ENCODE results near the gene TET3. TPM values are rescaled to one million over a fixed set of nuclear protein-coding genes. Genes with fewer than 3 reads are reported as not detected.

The TET3 gene
- total RNA-seq, 8 experiments from 2014 or later = 3.0 to 19.7 (median 12.4) TPM

- no peak for ATAC-seq (replicated peaks in 6 of 8)
- in situ Hi-C loops (cut with MboI; ENCODE audit: low pct_unique_long_range_greater_than_20kb in 2 of 9, low sequenced_read_pairs in 9 of 9, unreplicated experiment in 9 of 9) = no loop called here
- WGBS, 10 experiments = 75 to 100% (median 93%) methylated on average over 1 to 4 of the region's 18 CpGs; no CpG with 5 or more reads in 4 of the 10 experiments
- Histone ChIP-seq H3K27ac (peak overlapping the region; percentile 79 to 85), H3K4me1 (replicated peaks in 1 of 2) (peaks cover 53 to 59% of the 10 kb centered on the region in 2 donors), H3K4me3 (peak overlapping the region; percentile 50 to 88 (median 55))
These were observed 19.8 kb downstream of the TET3 start for GRCh38 chr2:74004212-74005182.

GRCh38 chr2:74005786-74006185 is 21.1 kb downstream of the TET3 start:
- peaks cover 43 to 46% of the 10 kb centered on the region in 2 donors for H3K4me1 ChIP-seq (replicated peaks in 1 of 2)
- WGBS, 10 experiments = 0 to 100% (median 86%) methylated on average over 1 to 4 of the region's 8 CpGs; no CpG with 5 or more reads in 3 of the 10 experiments
- ATAC-seq (replicated peaks in 6 of 8) = no peak
- H3K4me3 ChIP-seq = no peak overlapping the region
- in situ Hi-C loops (cut with MboI; ENCODE audit: low pct_unique_long_range_greater_than_20kb in 2 of 9, low sequenced_read_pairs in 9 of 9, unreplicated experiment in 9 of 9) = no loop called here
- no peak overlapping the region for H3K27ac ChIP-seq

- ATAC-seq (replicated peaks in 6 of 8) = no peak
- WGBS, 10 experiments = 20 to 75% (median 53%) methylated on average over 1 to 4 of the region's 7 CpGs; no CpG with 5 or more reads in 5 of the 10 experiments
These were observed 21.7 kb downstream of the TET3 start for GRCh38 chr2:74006459-74006858.

GRCh38 chr2:74007121-74007520 is 22.4 kb downstream of the TET3 start:
- in situ Hi-C loops (cut with MboI; ENCODE audit: low pct_unique_long_range_greater_than_20kb in 2 of 9, low sequenced_read_pairs in 9 of 9, unreplicated experiment in 9 of 9) = no loop called here
- peaks cover 29 to 33% of the 10 kb centered on the region in 2 donors for H3K4me1 ChIP-seq (replicated peaks in 1 of 2)
- WGBS, 10 experiments = 0 to 79% (median 40%) methylated on average over 1 to 4 of the region's 4 CpGs; no CpG with 5 or more reads in 1 of the 10 experiments

More at GRCh38 chr2:74006459-74006858, 21.7 kb downstream of the TET3 start:
- H3K4me3 ChIP-seq = no peak overlapping the region
- in situ Hi-C loops (cut with MboI; ENCODE audit: low pct_unique_long_range_greater_than_20kb in 2 of 9, low sequenced_read_pairs in 9 of 9, unreplicated experiment in 9 of 9) = no loop called here
- H3K4me1 ChIP-seq (replicated peaks in 1 of 2) = peaks cover 36 to 39% of the 10 kb centered on the region in 2 donors
- no peak overlapping the region for H3K27ac ChIP-seq

GRCh38 chr2:74007711-74008110 is 23.0 kb downstream of the TET3 start:
- no peak for ATAC-seq (replicated peaks in 6 of 8)
- WGBS, 10 experiments = 20 to 100% (median 85%) methylated on average over 1 to 5 of the region's 5 CpGs; no CpG with 5 or more reads in 2 of the 10 experiments
- peaks cover 29 to 33% of the 10 kb centered on the region in 2 donors for H3K4me1 ChIP-seq (replicated peaks in 1 of 2)
- in situ Hi-C loops (cut with MboI; ENCODE audit: low pct_unique_long_range_greater_than_20kb in 2 of 9, low sequenced_read_pairs in 9 of 9, unreplicated experiment in 9 of 9) = no loop called here
- H3K27ac ChIP-seq = no peak overlapping the region
- H3K4me3 ChIP-seq = no peak overlapping the region

More at GRCh38 chr2:74007121-74007520, 22.4 kb downstream of the TET3 start:
- ATAC-seq (replicated peaks in 6 of 8) = no peak
- H3K27ac ChIP-seq = no peak overlapping the region
- H3K4me3 ChIP-seq = no peak overlapping the region

GRCh38 chr2:74008761-74009395 is 24.2 kb downstream of the TET3 start:
- H3K4me1 ChIP-seq (replicated peaks in 1 of 2) = peaks cover 27 to 32% of the 10 kb centered on the region in 2 donors
- in situ Hi-C loops (cut with MboI; ENCODE audit: low pct_unique_long_range_greater_than_20kb in 2 of 9, low sequenced_read_pairs in 9 of 9, unreplicated experiment in 9 of 9) = no loop called here
- H3K27ac ChIP-seq = no peak overlapping the region
- 0 to 55% (median 29%) methylated on average over 1 to 6 of the region's 8 CpGs; no CpG with 5 or more reads in 4 of the 10 experiments for WGBS, 10 experiments
- no peak overlapping the region for H3K4me3 ChIP-seq
- ATAC-seq (replicated peaks in 6 of 8) = peak in 1 of 8 experiments; percentile 41

- no peak for ATAC-seq (replicated peaks in 6 of 8)
- H3K4me3 ChIP-seq = no peak overlapping the region
- in situ Hi-C loops (cut with MboI; ENCODE audit: low pct_unique_long_range_greater_than_20kb in 2 of 9, low sequenced_read_pairs in 9 of 9, unreplicated experiment in 9 of 9) = no loop called here
- peaks cover 20 to 25% of the 10 kb centered on the region in 2 donors for H3K4me1 ChIP-seq (replicated peaks in 1 of 2)
- no peak overlapping the region for H3K27ac ChIP-seq
These were observed 24.9 kb downstream of the TET3 start for GRCh38 chr2:74009577-74009976.

- ATAC-seq (replicated peaks in 6 of 8) = no peak
- H3K27ac ChIP-seq = no peak overlapping the region
These were observed 25.4 kb downstream of the TET3 start for GRCh38 chr2:74010087-74010541.

GRCh38 chr2:74011246-74011645 is 26.5 kb downstream of the TET3 start:
- Histone ChIP-seq H3K27ac (no peak overlapping the region), H3K4me1 (replicated peaks in 1 of 2) (peaks cover 9 to 11% of the 10 kb centered on the region in 2 donors), H3K4me3 (no peak overlapping the region)
- ATAC-seq (replicated peaks in 6 of 8) = no peak
- WGBS, 10 experiments = 83 to 100% (median 94%) methylated on average over 1 to 4 of the region's 5 CpGs; no CpG with 5 or more reads in 1 of the 10 experiments
- in situ Hi-C loops (cut with MboI; ENCODE audit: low pct_unique_long_range_greater_than_20kb in 2 of 9, low sequenced_read_pairs in 9 of 9, unreplicated experiment in 9 of 9) = no loop called here

More at GRCh38 chr2:74010087-74010541, 25.4 kb downstream of the TET3 start:
- H3K4me3 ChIP-seq = no peak overlapping the region
- in situ Hi-C loops (cut with MboI; ENCODE audit: low pct_unique_long_range_greater_than_20kb in 2 of 9, low sequenced_read_pairs in 9 of 9, unreplicated experiment in 9 of 9) = no loop called here
- H3K4me1 ChIP-seq (replicated peaks in 1 of 2) = peaks cover 14 to 19% of the 10 kb centered on the region in 2 donors
- 25 to 100% (median 65%) methylated on average over 1 to 7 of the region's 13 CpGs; no CpG with 5 or more reads in 5 of the 10 experiments for WGBS, 10 experiments

- no peak for ATAC-seq (replicated peaks in 6 of 8)
These were observed 30.1 kb downstream of the TET3 start for GRCh38 chr2:74014813-74015212.

GRCh38 chr2:74017223-74017622 is 32.5 kb downstream of the TET3 start:
- in situ Hi-C loops (cut with MboI; ENCODE audit: low pct_unique_long_range_greater_than_20kb in 2 of 9, low sequenced_read_pairs in 9 of 9, unreplicated experiment in 9 of 9) = no loop called here
- 70 to 100% (median 100%) methylated on average over 1 to 3 of the region's 3 CpGs; no CpG with 5 or more reads in 1 of the 10 experiments for WGBS, 10 experiments
- H3K4me1 ChIP-seq (replicated peaks in 1 of 2) = no peaks in the 10 kb centered on the region

More at GRCh38 chr2:74014813-74015212, 30.1 kb downstream of the TET3 start:
- H3K4me3 ChIP-seq = no peak overlapping the region
- no peaks in the 10 kb centered on the region for H3K4me1 ChIP-seq (replicated peaks in 1 of 2)
- in situ Hi-C loops (cut with MboI; ENCODE audit: low pct_unique_long_range_greater_than_20kb in 2 of 9, low sequenced_read_pairs in 9 of 9, unreplicated experiment in 9 of 9) = no loop called here
- 100% methylated on average over 1 to 3 of the region's 3 CpGs; no CpG with 5 or more reads in 3 of the 10 experiments for WGBS, 10 experiments
- H3K27ac ChIP-seq = no peak overlapping the region

GRCh38 chr2:74019516-74019915 is 34.8 kb downstream of the TET3 start:
- no peak overlapping the region for H3K4me3 ChIP-seq
- in situ Hi-C loops (cut with MboI; ENCODE audit: low pct_unique_long_range_greater_than_20kb in 2 of 9, low sequenced_read_pairs in 9 of 9, unreplicated experiment in 9 of 9) = no loop called here
- no peak for ATAC-seq (replicated peaks in 6 of 8)
- H3K27ac ChIP-seq = no peak overlapping the region
- no peaks in the 10 kb centered on the region for H3K4me1 ChIP-seq (replicated peaks in 1 of 2)
- WGBS, 10 experiments = 72 to 89% (median 83%) methylated on average over 3 to 5 of the region's 5 CpGs; no CpG with 5 or more reads in 6 of the 10 experiments

More at GRCh38 chr2:74017223-74017622, 32.5 kb downstream of the TET3 start:
- Histone ChIP-seq H3K27ac (no peak overlapping the region), H3K4me3 (no peak overlapping the region)
- ATAC-seq (replicated peaks in 6 of 8) = no peak
